ENCODE results near the gene HLA-DPB1. TPM values are rescaled to one million over a fixed set of nuclear protein-coding genes. Genes with fewer than 3 reads are reported as not detected.

The HLA-DPB1 gene
- total RNA-seq, 1 experiment from 2014 or later, result 18.3 TPM

DNA sequence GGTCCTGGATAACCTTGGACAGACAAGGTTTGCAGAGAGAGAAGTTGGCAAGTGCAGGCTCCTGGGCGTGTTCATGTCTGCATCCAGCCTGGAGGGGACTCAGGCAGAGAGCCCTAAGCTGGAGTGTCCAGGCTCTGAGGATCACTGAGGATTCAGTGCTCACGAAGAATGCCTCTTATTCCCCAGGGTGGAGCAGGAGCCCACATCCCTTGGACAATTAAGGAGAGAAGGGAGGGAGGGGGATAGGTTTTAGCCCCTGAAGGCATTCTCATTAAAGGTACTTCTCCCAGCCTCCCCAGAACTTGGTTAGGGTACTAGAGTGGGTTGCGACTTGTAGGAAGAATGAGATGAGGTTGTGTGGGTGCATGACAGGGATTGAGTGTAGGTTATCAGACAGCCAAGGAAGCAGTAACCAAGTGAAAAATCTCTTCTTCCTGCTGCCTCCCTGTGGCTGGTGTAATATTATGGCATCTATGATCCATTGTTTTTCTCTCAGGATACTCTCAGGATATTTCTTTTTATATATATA is 680 bp downstream of the HLA-DPB1 start:
- H3K4me3 Mint-ChIP-seq (ENCODE audit: low read depth, unreplicated experiment), result no peak overlapping the region
- H3K4me1 Mint-ChIP-seq (ENCODE audit: low read depth, unreplicated experiment), result no peaks in the 10 kb centered on the region
- CTCF ChIA-PET, result interaction anchor here (0.7 to 1.6 kb wide), 4 partner anchors 12 to 174 kb away, joined by 3 to 4 read pairs (median 4); no protein-coding TSS in a partner anchor

DNA sequence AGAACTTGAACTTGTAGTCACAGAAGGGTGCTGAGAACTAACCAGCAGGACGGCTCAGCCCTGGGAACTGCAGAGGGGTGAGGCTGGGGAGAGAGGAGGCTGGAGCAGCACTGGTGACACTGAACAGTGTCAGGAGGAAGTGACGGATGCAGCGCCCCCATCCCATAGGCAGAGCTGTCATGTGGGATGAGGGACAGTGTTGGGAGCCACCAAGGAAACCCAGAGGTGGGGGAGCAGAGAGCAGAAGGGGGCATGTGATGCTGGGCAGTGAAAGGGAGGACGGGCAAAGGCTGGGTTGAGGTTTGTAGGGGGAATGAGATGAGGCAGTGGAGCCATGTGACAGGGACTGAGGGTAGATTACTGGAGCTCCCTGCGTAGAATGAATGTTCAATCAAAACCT is 2.1 kb downstream of the HLA-DPB1 start:
- no peak for DNase-seq
- TF ChIP-seq, protein P1, sequence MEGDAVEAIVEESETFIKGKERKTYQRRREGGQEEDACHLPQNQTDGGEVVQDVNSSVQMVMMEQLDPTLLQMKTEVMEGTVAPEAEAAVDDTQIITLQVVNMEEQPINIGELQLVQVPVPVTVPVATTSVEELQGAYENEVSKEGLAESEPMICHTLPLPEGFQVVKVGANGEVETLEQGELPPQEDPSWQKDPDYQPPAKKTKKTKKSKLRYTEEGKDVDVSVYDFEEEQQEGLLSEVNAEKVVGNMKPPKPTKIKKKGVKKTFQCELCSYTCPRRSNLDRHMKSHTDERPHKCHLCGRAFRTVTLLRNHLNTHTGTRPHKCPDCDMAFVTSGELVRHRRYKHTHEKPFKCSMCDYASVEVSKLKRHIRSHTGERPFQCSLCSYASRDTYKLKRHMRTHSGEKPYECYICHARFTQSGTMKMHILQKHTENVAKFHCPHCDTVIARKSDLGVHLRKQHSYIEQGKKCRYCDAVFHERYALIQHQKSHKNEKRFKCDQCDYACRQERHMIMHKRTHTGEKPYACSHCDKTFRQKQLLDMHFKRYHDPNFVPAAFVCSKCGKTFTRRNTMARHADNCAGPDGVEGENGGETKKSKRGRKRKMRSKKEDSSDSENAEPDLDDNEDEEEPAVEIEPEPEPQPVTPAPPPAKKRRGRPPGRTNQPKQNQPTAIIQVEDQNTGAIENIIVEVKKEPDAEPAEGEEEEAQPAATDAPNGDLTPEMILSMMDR (IDR thresholded peaks at IDR 0.05; ENCODE audit: unreplicated experiment), result no peak
- Mint-ChIP-seq H3K36me3 (ENCODE audit: insufficient read depth, unreplicated experiment) (no peaks in the 10 kb centered on the region), H3K27ac (ENCODE audit: unreplicated experiment) (no peak overlapping the region), H3K4me3 (ENCODE audit: low read depth, unreplicated experiment) (no peak overlapping the region), H3K27me3 (ENCODE audit: unreplicated experiment) (peaks cover 84% of the 10 kb centered on the region), H3K9me3 (ENCODE audit: low read depth, unreplicated experiment) (no peaks in the 10 kb centered on the region), H3K4me1 (ENCODE audit: low read depth, unreplicated experiment) (no peaks in the 10 kb centered on the region)
- CTCF ChIA-PET, result no interaction called here
- intact Hi-C loops (cut with micrococcal nuclease; ENCODE audit: unreplicated experiment), result no loop called here
- no TSS peak for BruUV-seq (replicated peaks)

More for the DNA sequence above, 680 bp downstream of the HLA-DPB1 start:
- H3K27ac Mint-ChIP-seq (ENCODE audit: unreplicated experiment), result no peak overlapping the region
- intact Hi-C loops (cut with micrococcal nuclease; ENCODE audit: unreplicated experiment), result loop anchor here (1.0 kb wide), 1 partner anchor 62 kb away; no protein-coding TSS in a partner anchor
- H3K27me3 Mint-ChIP-seq (ENCODE audit: unreplicated experiment), result peaks cover 84% of the 10 kb centered on the region
- H3K9me3 Mint-ChIP-seq (ENCODE audit: low read depth, unreplicated experiment), result no peaks in the 10 kb centered on the region
- H3K36me3 Mint-ChIP-seq (ENCODE audit: insufficient read depth, unreplicated experiment), result no peaks in the 10 kb centered on the region
- TF ChIP-seq, protein P1 (IDR thresholded peaks at IDR 0.05; ENCODE audit: unreplicated experiment), result no peak
- DNase-seq, result no peak
- BruUV-seq (replicated peaks), result no TSS peak

DNA sequence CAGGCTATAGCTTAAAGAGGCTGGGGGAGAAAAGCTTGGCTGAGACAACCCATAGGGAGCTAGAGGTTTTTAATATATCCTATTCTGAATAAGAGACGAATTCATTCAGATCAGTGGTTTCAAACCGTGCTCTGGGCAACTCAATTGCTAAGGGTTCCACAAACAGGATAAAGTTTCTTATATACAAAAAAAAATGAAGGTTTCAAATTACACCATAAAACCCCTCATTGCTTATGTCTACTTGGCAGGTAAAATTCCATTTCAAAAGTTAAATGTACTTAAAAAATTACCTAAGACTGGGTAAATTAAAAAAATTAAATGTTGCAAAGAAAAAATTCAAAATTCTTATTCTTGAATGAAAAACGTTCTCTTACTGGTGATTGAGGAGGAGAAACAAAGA is 2.7 kb downstream of the HLA-DPB1 start:
- Mint-ChIP-seq H3K4me3 (ENCODE audit: low read depth, unreplicated experiment) (no peak overlapping the region), H3K36me3 (ENCODE audit: insufficient read depth, unreplicated experiment) (no peaks in the 10 kb centered on the region), H3K9me3 (ENCODE audit: low read depth, unreplicated experiment) (no peaks in the 10 kb centered on the region), H3K27ac (ENCODE audit: unreplicated experiment) (no peak overlapping the region), H3K27me3 (ENCODE audit: unreplicated experiment) (peaks cover 84% of the 10 kb centered on the region), H3K4me1 (ENCODE audit: low read depth, unreplicated experiment) (no peaks in the 10 kb centered on the region)
- CTCF ChIA-PET, result no interaction called here
- intact Hi-C loops (cut with micrococcal nuclease; ENCODE audit: unreplicated experiment), result no loop called here
- no TSS peak for BruUV-seq (replicated peaks)
- no peak for DNase-seq
- TF ChIP-seq, protein P1 (IDR thresholded peaks at IDR 0.05; ENCODE audit: unreplicated experiment), result no peak

DNA sequence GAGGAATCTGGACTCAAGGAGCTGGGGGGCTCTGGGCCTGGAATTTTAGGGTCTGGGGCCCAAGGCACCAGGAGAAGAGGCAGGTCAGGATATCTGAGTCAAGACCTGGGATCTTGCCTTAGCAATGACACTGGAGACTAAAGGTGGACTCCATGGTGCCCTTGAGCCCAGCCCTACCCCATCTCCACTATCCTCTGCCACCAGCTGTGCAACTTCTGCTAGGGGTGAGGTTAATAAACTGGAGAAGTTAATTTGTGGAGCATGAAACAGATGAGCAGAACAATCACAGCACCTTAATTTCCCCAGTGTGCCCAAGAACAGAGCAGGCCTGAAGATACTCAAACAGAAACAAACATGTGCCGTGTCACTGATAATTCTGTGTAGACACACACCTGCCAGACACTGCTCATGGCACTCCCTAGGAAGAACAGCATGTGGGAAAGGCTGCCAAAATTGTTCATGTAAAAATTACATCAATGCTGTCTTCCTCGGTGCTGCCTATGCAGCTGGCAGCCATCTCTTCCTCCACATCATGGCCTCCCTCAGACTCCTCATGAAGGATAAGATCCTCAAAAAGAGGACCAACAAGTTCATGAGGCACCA is 3.2 kb downstream of the HLA-DPB1 start:
- Mint-ChIP-seq H3K36me3 (ENCODE audit: insufficient read depth, unreplicated experiment) (no peaks in the 10 kb centered on the region), H3K4me3 (ENCODE audit: low read depth, unreplicated experiment) (no peak overlapping the region), H3K27ac (ENCODE audit: unreplicated experiment) (no peak overlapping the region), H3K9me3 (ENCODE audit: low read depth, unreplicated experiment) (no peaks in the 10 kb centered on the region), H3K27me3 (ENCODE audit: unreplicated experiment) (peaks cover 85% of the 10 kb centered on the region), H3K4me1 (ENCODE audit: low read depth, unreplicated experiment) (no peaks in the 10 kb centered on the region)
- DNase-seq, result no peak
- TF ChIP-seq, protein P1 (IDR thresholded peaks at IDR 0.05; ENCODE audit: unreplicated experiment), result no peak
- CTCF ChIA-PET, result no interaction called here
- intact Hi-C loops (cut with micrococcal nuclease; ENCODE audit: unreplicated experiment), result no loop called here
- no TSS peak for BruUV-seq (replicated peaks)
